ENCODE data around the gene TMLHE. TPM values are rescaled to one million over a fixed set of nuclear protein-coding genes. Genes with fewer than 3 reads are reported as not detected.
"Not testable (repeated sequence)": the region's sequence is repeated elsewhere in the genome, so short reads cannot be mapped to it uniquely, and the experiment has no call there.

The TMLHE gene
- total RNA-seq, 1 donor from 2014 or later, result 10.1 TPM

DNA sequence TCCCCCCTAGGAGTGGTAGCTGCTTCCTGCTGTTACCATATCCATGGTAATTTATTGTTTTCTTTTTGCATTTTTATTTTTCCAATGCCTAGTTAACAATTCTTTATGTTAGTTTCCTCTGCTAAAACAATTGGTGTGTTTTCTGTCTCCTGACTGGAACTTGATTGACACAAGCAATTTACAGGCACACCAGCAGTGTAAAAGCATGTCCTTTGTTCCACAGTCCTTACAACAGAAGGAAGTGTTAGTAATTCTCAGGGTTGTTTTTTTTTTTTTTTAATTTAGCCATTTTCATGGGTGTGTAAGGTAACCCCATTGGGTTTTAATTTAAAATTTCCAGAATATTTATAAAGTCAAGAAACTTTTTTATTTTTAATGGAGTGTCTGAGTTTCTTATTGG is 25.0 kb upstream of the TMLHE start:
- no peak for FAIRE-seq
- H3K9ac ChIP-seq (ENCODE audit: low read length), result no peak overlapping the region

DNA sequence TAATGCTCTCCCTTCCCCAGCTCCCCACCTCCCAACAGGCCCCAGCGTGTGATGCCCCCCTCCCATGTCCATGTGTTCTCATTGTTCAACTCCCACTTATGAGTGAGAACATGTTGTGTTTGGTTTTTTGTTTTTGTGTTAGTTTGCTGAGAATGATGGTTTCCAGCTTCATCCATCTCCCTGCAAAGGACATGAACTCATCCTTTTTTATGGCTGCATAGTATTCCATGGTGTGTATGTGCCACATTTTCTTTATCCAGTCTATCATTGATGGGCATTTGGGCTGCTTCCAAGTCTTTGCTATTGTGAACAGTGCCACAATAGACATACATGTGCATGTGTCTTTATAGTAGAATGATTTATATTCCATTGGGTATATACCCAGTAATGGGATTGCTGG is 22.3 kb upstream of the TMLHE start:
- not testable (repeated sequence) for H3K36me3 ChIP-seq (ENCODE audit: insufficient read depth, low read length); FAIRE-seq

More for the DNA sequence above, 25.0 kb upstream of the TMLHE start:
- Histone ChIP-seq H3K9me3 (ENCODE audit: insufficient read depth, low read depth, low read length) (no peaks in the 10 kb centered on the region), H3K4me1 (ENCODE audit: insufficient read depth, low read length) (no peaks in the 10 kb centered on the region), H3K36me3 (ENCODE audit: insufficient read depth, low read length) (no peaks in the 10 kb centered on the region), H4K20me1 (ENCODE audit: insufficient read depth, low read length) (no peaks in the 10 kb centered on the region), H2AFZ (ENCODE audit: low read depth, low read length) (no peak overlapping the region), H3K4me3 (ENCODE audit: insufficient read depth, low read depth, low read length) (no peak overlapping the region), H3K4me2 (ENCODE audit: low read length) (no peak overlapping the region), H3K79me2 (ENCODE audit: insufficient read depth, low read length) (no peaks in the 10 kb centered on the region), H3K27me3 (ENCODE audit: insufficient read depth, low read length) (no peaks in the 10 kb centered on the region), H3K27ac (ENCODE audit: low read depth, low read length) (no peak overlapping the region)
- Mint-ChIP-seq H3K27ac (ENCODE audit: unreplicated experiment) (no peak overlapping the region), H3K4me1 (ENCODE audit: low read depth, unreplicated experiment) (peaks cover 2% of the 10 kb centered on the region), H3K4me3 (ENCODE audit: unreplicated experiment) (no peak overlapping the region), H3K9me3 (ENCODE audit: unreplicated experiment) (no peaks in the 10 kb centered on the region), H3K27me3 (ENCODE audit: low read depth, unreplicated experiment) (no peaks in the 10 kb centered on the region), H3K36me3 (ENCODE audit: low read depth, unreplicated experiment) (no peaks in the 10 kb centered on the region)
- TF ChIP-seq, protein P1, sequence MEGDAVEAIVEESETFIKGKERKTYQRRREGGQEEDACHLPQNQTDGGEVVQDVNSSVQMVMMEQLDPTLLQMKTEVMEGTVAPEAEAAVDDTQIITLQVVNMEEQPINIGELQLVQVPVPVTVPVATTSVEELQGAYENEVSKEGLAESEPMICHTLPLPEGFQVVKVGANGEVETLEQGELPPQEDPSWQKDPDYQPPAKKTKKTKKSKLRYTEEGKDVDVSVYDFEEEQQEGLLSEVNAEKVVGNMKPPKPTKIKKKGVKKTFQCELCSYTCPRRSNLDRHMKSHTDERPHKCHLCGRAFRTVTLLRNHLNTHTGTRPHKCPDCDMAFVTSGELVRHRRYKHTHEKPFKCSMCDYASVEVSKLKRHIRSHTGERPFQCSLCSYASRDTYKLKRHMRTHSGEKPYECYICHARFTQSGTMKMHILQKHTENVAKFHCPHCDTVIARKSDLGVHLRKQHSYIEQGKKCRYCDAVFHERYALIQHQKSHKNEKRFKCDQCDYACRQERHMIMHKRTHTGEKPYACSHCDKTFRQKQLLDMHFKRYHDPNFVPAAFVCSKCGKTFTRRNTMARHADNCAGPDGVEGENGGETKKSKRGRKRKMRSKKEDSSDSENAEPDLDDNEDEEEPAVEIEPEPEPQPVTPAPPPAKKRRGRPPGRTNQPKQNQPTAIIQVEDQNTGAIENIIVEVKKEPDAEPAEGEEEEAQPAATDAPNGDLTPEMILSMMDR (IDR thresholded peaks at IDR 0.05; ENCODE audit: insufficient read depth, low read depth, low read length), result no peak
- TF ChIP-seq EZH2 (IDR thresholded peaks at IDR 0.05; ENCODE audit: insufficient read depth, low read length), result no peak
- DNase-seq (ENCODE audit: low read depth), result no peak

DNA sequence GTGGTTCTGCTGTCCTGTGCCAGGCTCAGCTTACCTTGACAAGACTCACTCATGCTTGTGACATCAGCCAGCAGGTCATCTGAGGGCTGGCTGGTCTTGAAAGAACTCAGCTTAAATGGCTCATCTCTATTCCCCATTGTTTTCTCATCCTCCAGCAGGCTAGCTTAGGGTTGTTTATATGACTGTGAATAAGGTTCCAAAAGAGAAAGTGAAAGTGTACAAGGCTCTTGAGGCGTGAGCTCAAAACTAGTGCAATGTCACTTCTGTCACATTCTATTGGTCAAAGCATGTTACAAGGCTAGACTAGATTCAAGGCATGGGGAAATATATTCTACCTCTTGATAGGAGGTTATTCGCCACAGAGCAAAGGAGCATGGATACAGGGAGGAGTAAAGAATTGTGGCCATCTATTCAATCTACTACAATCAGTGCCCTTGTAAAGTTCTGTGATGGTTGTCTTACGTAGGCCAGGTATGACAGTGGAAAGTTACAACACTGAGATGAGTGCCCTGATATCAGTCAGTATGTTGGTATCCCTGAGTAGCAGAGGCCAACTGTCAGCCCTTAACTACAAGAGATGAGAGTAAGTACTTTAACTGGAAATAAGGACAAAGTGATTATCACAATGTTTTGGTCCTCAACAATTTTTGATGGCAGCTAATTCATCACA is 19.8 kb upstream of the TMLHE start:
- Histone ChIP-seq H3K36me3 (ENCODE audit: insufficient read depth, low read length) (no peaks in the 10 kb centered on the region), H3K9me3 (ENCODE audit: insufficient read depth, low read depth, low read length) (no peaks in the 10 kb centered on the region), H3K4me1 (ENCODE audit: insufficient read depth, low read length) (no peaks in the 10 kb centered on the region), H2AFZ (ENCODE audit: low read depth, low read length) (no peak overlapping the region), H3K4me3 (ENCODE audit: insufficient read depth, low read depth, low read length) (no peak overlapping the region), H3K27me3 (ENCODE audit: insufficient read depth, low read length) (no peaks in the 10 kb centered on the region), H3K4me2 (ENCODE audit: low read length) (no peak overlapping the region), H4K20me1 (ENCODE audit: insufficient read depth, low read length) (no peaks in the 10 kb centered on the region), H3K79me2 (ENCODE audit: insufficient read depth, low read length) (no peaks in the 10 kb centered on the region), H3K27ac (ENCODE audit: low read depth, low read length) (no peak overlapping the region), H3K9ac (ENCODE audit: low read length) (no peak overlapping the region)
- TF ChIP-seq EZH2 (IDR thresholded peaks at IDR 0.05; ENCODE audit: insufficient read depth, low read length), result no peak
- no peak for DNase-seq (ENCODE audit: low read depth)
- H3K27ac Mint-ChIP-seq (ENCODE audit: unreplicated experiment), result no peak overlapping the region
- H3K4me3 Mint-ChIP-seq (ENCODE audit: unreplicated experiment), result no peak overlapping the region
- H3K9me3 Mint-ChIP-seq (ENCODE audit: unreplicated experiment), result no peaks in the 10 kb centered on the region
- no peak for FAIRE-seq
- no peaks in the 10 kb centered on the region for H3K27me3 Mint-ChIP-seq (ENCODE audit: low read depth, unreplicated experiment)
- H3K36me3 Mint-ChIP-seq (ENCODE audit: low read depth, unreplicated experiment), result no peaks in the 10 kb centered on the region
- H3K4me1 Mint-ChIP-seq (ENCODE audit: low read depth, unreplicated experiment), result no peaks in the 10 kb centered on the region

More for the DNA sequence above, 22.3 kb upstream of the TMLHE start:
- not testable (repeated sequence) for H3K27ac ChIP-seq (ENCODE audit: low read depth, low read length); H3K9me3 ChIP-seq (ENCODE audit: insufficient read depth, low read depth, low read length); H3K4me3 Mint-ChIP-seq (ENCODE audit: unreplicated experiment); H3K9me3 Mint-ChIP-seq (ENCODE audit: unreplicated experiment); H3K4me2 ChIP-seq (ENCODE audit: low read length); H3K4me1 ChIP-seq (ENCODE audit: insufficient read depth, low read length); H3K36me3 Mint-ChIP-seq (ENCODE audit: low read depth, unreplicated experiment); H3K27me3 Mint-ChIP-seq (ENCODE audit: low read depth, unreplicated experiment); H3K27ac Mint-ChIP-seq (ENCODE audit: unreplicated experiment); H4K20me1 ChIP-seq (ENCODE audit: insufficient read depth, low read length); H3K4me1 Mint-ChIP-seq (ENCODE audit: low read depth, unreplicated experiment); H3K9ac ChIP-seq (ENCODE audit: low read length); H3K4me3 ChIP-seq (ENCODE audit: insufficient read depth, low read depth, low read length); H3K79me2 ChIP-seq (ENCODE audit: insufficient read depth, low read length); H3K27me3 ChIP-seq (ENCODE audit: insufficient read depth, low read length); DNase-seq (ENCODE audit: low read depth); H2AFZ ChIP-seq (ENCODE audit: low read depth, low read length)

DNA sequence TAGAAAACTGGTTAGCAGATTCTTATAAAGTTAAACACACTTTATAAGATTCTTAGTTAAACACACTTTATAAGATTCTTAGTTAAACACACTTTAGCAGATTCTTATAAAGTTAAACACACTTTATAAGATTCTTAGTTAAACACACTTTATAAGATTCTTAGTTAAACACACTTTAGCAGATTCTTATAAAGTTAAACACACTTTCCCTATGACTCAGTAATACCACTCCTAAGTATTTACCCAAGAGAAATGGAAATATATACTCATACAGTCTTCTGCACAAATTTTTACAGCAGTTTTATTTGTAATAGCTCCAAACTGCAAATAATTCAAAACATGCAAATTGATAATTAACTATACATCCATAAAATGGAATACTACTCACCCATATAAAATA is 7.4 kb upstream of the TMLHE start:
- not testable (repeated sequence) for H3K36me3 Mint-ChIP-seq (ENCODE audit: low read depth, unreplicated experiment); H3K4me1 ChIP-seq (ENCODE audit: insufficient read depth, low read length); H3K27me3 Mint-ChIP-seq (ENCODE audit: low read depth, unreplicated experiment); FAIRE-seq; H3K27ac ChIP-seq (ENCODE audit: low read depth, low read length); H3K36me3 ChIP-seq (ENCODE audit: insufficient read depth, low read length); H3K27me3 ChIP-seq (ENCODE audit: insufficient read depth, low read length); H2AFZ ChIP-seq (ENCODE audit: low read depth, low read length); DNase-seq (ENCODE audit: low read depth); H3K79me2 ChIP-seq (ENCODE audit: insufficient read depth, low read length); H4K20me1 ChIP-seq (ENCODE audit: insufficient read depth, low read length); H3K4me2 ChIP-seq (ENCODE audit: low read length); H3K4me3 Mint-ChIP-seq (ENCODE audit: unreplicated experiment); H3K9ac ChIP-seq (ENCODE audit: low read length); H3K27ac Mint-ChIP-seq (ENCODE audit: unreplicated experiment); H3K4me3 ChIP-seq (ENCODE audit: insufficient read depth, low read depth, low read length); H3K4me1 Mint-ChIP-seq (ENCODE audit: low read depth, unreplicated experiment); H3K9me3 Mint-ChIP-seq (ENCODE audit: unreplicated experiment); H3K9me3 ChIP-seq (ENCODE audit: insufficient read depth, low read depth, low read length)

Data from astrocyte (in vitro differentiated cells and primary cell).